NCI-H1436 treated with DMSO at 0.1 percent for 48 hours (cell line): ENCODE results near the gene ZNF106.

ENCODE experiments used
- DNase-seq: peaks from one replicate; lab custom pipeline; 2025; lab: John Stamatoyannopoulos, UW

ZNF106 gene

DNA sequence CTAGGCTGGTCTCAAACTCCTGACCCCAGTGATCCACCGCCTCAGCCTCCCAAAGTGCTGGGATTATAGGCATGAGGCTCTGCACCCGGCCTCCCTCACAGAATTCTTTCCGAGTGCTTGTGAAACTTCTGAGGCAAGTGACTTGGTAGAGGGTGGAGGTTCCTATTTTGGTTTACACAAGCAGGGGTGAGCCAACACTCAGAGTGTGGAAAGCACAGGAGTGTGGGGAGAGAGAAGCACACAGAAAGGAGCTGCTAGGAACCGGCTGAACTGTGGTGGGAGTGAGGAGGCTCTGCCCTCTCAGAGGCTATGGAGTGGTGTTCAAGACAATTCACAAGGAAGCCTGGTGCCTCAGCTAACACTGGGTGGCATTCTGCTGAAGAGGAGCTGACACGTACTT, 123.9 kb downstream of the ZNF106 start:
- no peak for DNase-seq

DNA sequence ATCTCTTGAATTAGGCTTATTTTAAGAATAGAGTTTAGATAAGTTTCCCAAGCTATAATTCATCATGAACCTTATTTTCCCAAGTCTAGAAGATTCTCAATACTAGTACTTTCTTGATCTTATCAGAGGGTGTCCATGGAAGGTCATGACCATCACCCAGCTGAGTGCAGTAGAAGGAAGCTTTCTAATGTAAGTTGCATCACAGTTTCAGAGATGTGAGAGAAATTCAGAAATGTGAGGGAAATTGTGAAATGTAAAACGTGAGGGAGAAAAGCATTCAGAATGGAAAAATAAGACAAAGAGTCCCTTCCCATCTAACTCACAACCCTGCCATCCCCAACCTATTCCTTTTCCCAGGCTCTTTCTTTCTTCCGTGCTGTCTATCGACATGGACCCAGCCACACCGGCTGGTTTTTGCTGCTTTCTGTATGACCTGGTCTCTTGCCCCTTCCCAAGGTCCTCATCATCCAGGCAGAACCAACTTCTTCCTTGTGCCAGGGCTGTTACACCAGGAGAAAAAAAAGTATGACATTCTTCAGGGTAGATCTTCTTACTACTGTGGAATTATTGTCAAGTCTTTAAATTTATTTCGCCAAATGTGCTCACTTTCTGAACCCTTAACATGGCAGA, 124.9 kb downstream of the ZNF106 start:
- no peak for DNase-seq

DNA sequence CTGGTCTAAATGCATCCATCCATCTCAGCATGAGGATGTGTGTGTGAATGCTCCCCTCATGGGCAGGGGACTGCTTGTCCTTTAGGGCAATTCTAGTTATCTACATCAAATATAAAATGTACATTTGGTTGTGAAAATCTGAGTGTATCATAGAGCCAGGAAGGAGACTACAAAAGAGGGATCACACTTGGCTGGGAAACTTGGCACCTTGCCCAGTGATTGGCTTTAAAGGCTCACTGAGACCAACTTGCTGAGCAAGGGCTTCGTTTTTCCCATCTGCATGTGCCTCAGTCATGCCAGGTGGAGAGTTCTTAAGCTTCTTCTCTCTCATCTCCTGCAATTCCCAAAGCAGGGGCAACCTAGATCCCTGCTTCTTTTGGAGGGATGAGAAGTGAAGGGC, 126.4 kb downstream of the ZNF106 start:
- DNase-seq: no peak

DNA sequence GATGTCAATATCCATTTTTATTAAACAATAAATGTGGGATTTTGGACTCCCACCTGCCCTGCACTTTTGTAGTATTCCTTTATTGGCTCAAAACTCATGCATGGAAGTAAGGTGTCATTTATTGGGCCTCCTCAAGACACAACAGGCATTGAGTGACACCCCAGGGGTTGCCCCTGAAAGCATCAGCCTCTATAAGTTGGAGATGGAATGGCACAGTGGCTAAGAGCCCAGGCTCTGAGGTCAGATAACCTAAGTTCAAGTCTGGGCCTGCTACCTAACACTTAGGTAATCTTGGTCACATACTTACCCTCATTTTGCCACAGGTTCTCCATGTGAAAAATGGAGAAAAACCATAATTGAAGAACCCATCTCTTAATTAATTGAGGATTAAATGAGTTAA, 127.0 kb downstream of the ZNF106 start:
- DNase-seq: no peak

DNA sequence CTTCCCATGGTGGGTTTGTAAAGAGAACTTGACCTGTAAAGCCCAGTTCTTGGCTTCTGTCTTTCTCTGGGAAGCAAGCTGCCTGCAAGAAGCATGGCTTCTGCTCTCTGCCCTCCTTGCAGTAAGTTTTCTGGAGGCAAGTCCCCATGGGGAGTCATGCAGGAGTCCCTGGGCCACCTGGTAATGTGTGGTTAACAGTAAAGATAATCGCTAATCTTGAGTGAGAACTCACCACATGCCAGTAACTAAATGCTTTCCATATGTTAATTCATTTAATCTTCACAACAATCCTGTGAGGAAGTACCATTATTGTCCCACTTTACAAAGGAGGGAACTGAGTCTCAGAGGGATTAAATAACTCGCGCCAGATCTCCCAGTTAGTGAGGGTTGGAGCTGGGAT, 127.5 kb downstream of the ZNF106 start:
- DNase-seq: no peak
